Activated CD4-positive, alpha-beta memory T cell treated with anti-CD3 and anti-CD28 coated beads, Interleukin-2, amount 10 ng/mL, durations not matched to agents 7 days and 5 days (primary cell): ENCODE measurements around the gene NBPF4. TPM values are rescaled to one million over a fixed set of nuclear protein-coding genes. Genes with fewer than 3 reads are reported as not detected.
"Not testable (repeated sequence)": the region's sequence is repeated elsewhere in the genome, so short reads cannot be mapped to it uniquely, and the experiment has no call there.

Experiments used
- CTCF ChIA-PET: fragments of 350-600 bp; sonication (Branson Sonifier 250); formaldehyde crosslinking; loops from one replicate; lab custom pipeline; 2021; ENCODE audit warnings: antibody characterized with exemption, inconsistent platforms; lab: Charles Lee
- POLR2A ChIA-PET: fragments of 350-600 bp; sonication (Branson Sonifier 250); formaldehyde crosslinking; loops from one replicate; lab custom pipeline; 2021; ENCODE audit warnings: antibody characterized with exemption; lab: Charles Lee
- DNase-seq: peaks from one replicate; pipeline ENCODE4 v3.0.0-alpha.2; 2020
- H3K27ac Mint-ChIP-seq: one replicate; pipeline ENCODE4 v1.8.0; 2021; ENCODE audit warnings: mild to moderate bottlenecking, mixed read lengths
- H3K27me3 Mint-ChIP-seq: one replicate; pipeline ENCODE4 v1.8.0; 2021; ENCODE audit warnings: mixed read lengths
- H3K36me3 Mint-ChIP-seq: one replicate; pipeline ENCODE4 v1.8.0; 2021; ENCODE audit warnings: low read depth, mixed read lengths
- H3K4me1 Mint-ChIP-seq: one replicate; pipeline ENCODE4 v1.8.0; 2021; ENCODE audit warnings: mixed read lengths
- H3K4me3 Mint-ChIP-seq: one replicate; pipeline ENCODE4 v1.8.0; 2021; ENCODE audit warnings: mild to moderate bottlenecking, mixed read lengths
- H3K9me3 Mint-ChIP-seq: one replicate; pipeline ENCODE4 v1.8.0; 2021; ENCODE audit warnings: mixed read lengths
- total RNA-seq, 2 experiments: library from RNA; stranded (reverse); gene quantifications; one replicate each; pipeline ENCODE4 v1.2.3, GENCODE V29; 2021

The NBPF4 gene
- not detected for total RNA-seq

GRCh38 chr1:108243976-108244375, at the start of gene NBPF4:
NBPF4 (minus strand) TSS chr1:108244076; CDS start chr1:108243761, 315 bp downstream.
- DNase-seq, H3K9me3 Mint-ChIP-seq, H3K4me1 Mint-ChIP-seq, CTCF ChIA-PET, H3K27me3 Mint-ChIP-seq, H3K4me3 Mint-ChIP-seq, H3K36me3 Mint-ChIP-seq, H3K27ac Mint-ChIP-seq, POLR2A ChIA-PET: not testable (repeated sequence)

- POLR2A ChIA-PET, H3K27me3 Mint-ChIP-seq, H3K27ac Mint-ChIP-seq, H3K9me3 Mint-ChIP-seq, H3K36me3 Mint-ChIP-seq, DNase-seq, H3K4me3 Mint-ChIP-seq, CTCF ChIA-PET, H3K4me1 Mint-ChIP-seq: not testable (repeated sequence)
Observed at GRCh38 chr1:108282528-108283257, 38.8 kb upstream of the NBPF4 start.

GRCh38 chr1:108272485-108273327, 28.8 kb upstream of the NBPF4 start:
- H3K4me3 Mint-ChIP-seq, H3K27me3 Mint-ChIP-seq, CTCF ChIA-PET, POLR2A ChIA-PET, H3K27ac Mint-ChIP-seq, DNase-seq, H3K36me3 Mint-ChIP-seq, H3K4me1 Mint-ChIP-seq, H3K9me3 Mint-ChIP-seq: not testable (repeated sequence)

DNA sequence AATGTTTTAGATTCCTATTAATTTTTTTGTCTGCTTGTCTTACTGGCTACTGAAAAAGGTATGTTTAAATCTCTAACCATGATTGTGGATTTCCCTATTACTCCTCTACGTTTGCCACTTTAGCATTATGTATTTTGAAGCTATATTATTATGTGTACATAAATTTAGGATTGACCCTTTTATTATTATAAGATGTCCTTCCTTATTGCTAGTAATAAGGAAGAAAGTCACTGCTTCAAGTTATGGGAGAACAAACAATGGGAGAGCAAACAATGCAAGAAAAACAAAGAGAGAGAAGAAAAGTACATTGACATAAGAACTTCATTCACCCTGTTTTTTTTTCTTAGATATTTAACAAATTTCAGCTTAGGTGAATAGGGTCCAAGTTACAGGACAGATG, 23.2 kb upstream of the NBPF4 start:
- POLR2A ChIA-PET: not testable (repeated sequence)

GRCh38 chr1:108261967-108262366, 18.1 kb upstream of the NBPF4 start:
- H3K4me3 Mint-ChIP-seq, DNase-seq, H3K9me3 Mint-ChIP-seq, H3K36me3 Mint-ChIP-seq, POLR2A ChIA-PET, H3K27ac Mint-ChIP-seq, H3K27me3 Mint-ChIP-seq, CTCF ChIA-PET, H3K4me1 Mint-ChIP-seq: not testable (repeated sequence)

More for the DNA sequence above, 23.2 kb upstream of the NBPF4 start:
- H3K36me3 Mint-ChIP-seq, H3K27ac Mint-ChIP-seq, H3K27me3 Mint-ChIP-seq, DNase-seq, H3K4me1 Mint-ChIP-seq, CTCF ChIA-PET, H3K9me3 Mint-ChIP-seq, H3K4me3 Mint-ChIP-seq: not testable (repeated sequence)

DNA sequence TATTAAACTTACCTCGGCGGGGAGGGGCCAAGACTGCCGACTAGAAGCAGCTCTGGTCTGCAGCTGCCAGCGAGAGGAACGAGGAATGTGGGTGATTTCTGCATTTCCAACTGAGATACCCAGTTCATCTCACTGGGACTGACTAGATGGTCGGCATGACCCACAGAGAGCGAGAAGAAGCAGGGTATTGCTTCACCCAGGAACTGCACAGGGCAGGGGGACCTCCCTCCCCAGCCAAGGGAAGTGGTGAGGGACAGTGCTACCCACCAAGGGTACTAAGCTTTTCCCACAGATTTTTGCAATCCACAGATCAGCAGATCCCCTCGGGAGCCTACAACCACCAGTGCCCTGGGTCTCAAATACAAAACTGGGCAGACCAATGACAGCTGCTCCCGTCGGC, 17.6 kb upstream of the NBPF4 start:
- H3K9me3 Mint-ChIP-seq, H3K4me3 Mint-ChIP-seq, H3K4me1 Mint-ChIP-seq, POLR2A ChIA-PET, CTCF ChIA-PET, H3K36me3 Mint-ChIP-seq, H3K27me3 Mint-ChIP-seq, DNase-seq, H3K27ac Mint-ChIP-seq: not testable (repeated sequence)

- H3K9me3 Mint-ChIP-seq, H3K27me3 Mint-ChIP-seq, H3K27ac Mint-ChIP-seq, DNase-seq, POLR2A ChIA-PET, H3K36me3 Mint-ChIP-seq, CTCF ChIA-PET, H3K4me3 Mint-ChIP-seq, H3K4me1 Mint-ChIP-seq: not testable (repeated sequence)
Observed at GRCh38 chr1:108260578-108261259, 16.8 kb upstream of the NBPF4 start.

- H3K4me3 Mint-ChIP-seq, DNase-seq, H3K27ac Mint-ChIP-seq, H3K27me3 Mint-ChIP-seq, H3K4me1 Mint-ChIP-seq, H3K9me3 Mint-ChIP-seq, POLR2A ChIA-PET, H3K36me3 Mint-ChIP-seq, CTCF ChIA-PET: not testable (repeated sequence)
Observed at GRCh38 chr1:108255426-108255825, 11.6 kb upstream of the NBPF4 start.

- H3K27me3 Mint-ChIP-seq, DNase-seq, H3K9me3 Mint-ChIP-seq, H3K4me3 Mint-ChIP-seq, H3K27ac Mint-ChIP-seq, CTCF ChIA-PET, POLR2A ChIA-PET, H3K4me1 Mint-ChIP-seq, H3K36me3 Mint-ChIP-seq: not testable (repeated sequence)
Observed at GRCh38 chr1:108239426-108239825, 4.5 kb downstream of the NBPF4 start.

GRCh38 chr1:108235308-108235707, 8.6 kb downstream of the NBPF4 start:
- CTCF ChIA-PET, H3K27me3 Mint-ChIP-seq, H3K4me3 Mint-ChIP-seq, H3K27ac Mint-ChIP-seq, DNase-seq, H3K9me3 Mint-ChIP-seq, H3K36me3 Mint-ChIP-seq, POLR2A ChIA-PET, H3K4me1 Mint-ChIP-seq: not testable (repeated sequence)

GRCh38 chr1:108232183-108232582, 11.7 kb downstream of the NBPF4 start:
- H3K27ac Mint-ChIP-seq, POLR2A ChIA-PET, DNase-seq, H3K9me3 Mint-ChIP-seq, CTCF ChIA-PET, H3K36me3 Mint-ChIP-seq, H3K27me3 Mint-ChIP-seq, H3K4me3 Mint-ChIP-seq, H3K4me1 Mint-ChIP-seq: not testable (repeated sequence)

GRCh38 chr1:108229976-108230375, 13.9 kb downstream of the NBPF4 start:
- H3K27me3 Mint-ChIP-seq, DNase-seq: not testable (repeated sequence)

DNA sequence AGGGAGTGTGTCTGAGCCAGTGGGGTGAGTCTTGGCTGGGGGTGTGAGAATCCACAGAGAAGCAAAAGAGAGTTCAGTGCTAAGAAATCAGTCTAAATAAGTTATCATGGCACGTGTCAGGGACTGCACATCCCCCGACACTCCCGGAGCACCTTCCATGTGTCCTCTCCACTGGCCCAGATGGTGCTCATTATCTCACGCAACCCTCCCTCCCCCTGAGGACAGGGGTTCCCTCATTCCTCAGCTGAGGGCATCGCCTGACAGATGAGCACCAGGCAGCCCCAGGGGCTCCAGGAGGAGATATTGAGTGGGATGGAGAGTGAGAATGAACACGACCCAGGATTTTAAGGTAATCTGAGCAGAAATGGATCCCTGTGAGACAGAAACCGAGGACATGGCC, 16.1 kb downstream of the NBPF4 start:
- H3K4me3 Mint-ChIP-seq, H3K9me3 Mint-ChIP-seq, POLR2A ChIA-PET, H3K4me1 Mint-ChIP-seq, CTCF ChIA-PET, H3K36me3 Mint-ChIP-seq, DNase-seq, H3K27me3 Mint-ChIP-seq, H3K27ac Mint-ChIP-seq: not testable (repeated sequence)

More at GRCh38 chr1:108229976-108230375, 13.9 kb downstream of the NBPF4 start:
- H3K4me3 Mint-ChIP-seq, CTCF ChIA-PET, H3K27ac Mint-ChIP-seq, H3K9me3 Mint-ChIP-seq, POLR2A ChIA-PET, H3K36me3 Mint-ChIP-seq, H3K4me1 Mint-ChIP-seq: not testable (repeated sequence)
